PC-3 (cell line): Measurements from ENCODE around the gene DRD3. TPM values are rescaled to one million over a fixed set of nuclear protein-coding genes. Genes with fewer than 3 reads are reported as not detected.
A peak's percentile ranks its signal among the peaks of the same experiment; 100 is the strongest.

Experiments
- ATAC-seq: fragments of 200-7000 bp; cut with Tn5 transposase; 2 replicates; pipeline ENCODE4 v1.9.1; 2020; ENCODE audit warnings: mild to moderate bottlenecking, moderate library complexity
- BruUV-seq: library from RNA; stranded (reverse); fragments of 400-500 nt; replicated peaks from 2 replicates; lab custom pipeline; 2021; lab: Mats Ljungman, UMichigan
- CTCF ChIA-PET: fragments of 300-600 bp; sonication (Branson Sonifier 250); formaldehyde crosslinking; loops from one replicate; lab custom pipeline; 2022; ENCODE audit warnings: antibody characterized with exemption; lab: Charles Lee
- POLR2A ChIA-PET: fragments of 300-600 bp; sonication (Branson Sonifier 250); formaldehyde crosslinking; loops from one replicate; lab custom pipeline; 2022; ENCODE audit warnings: antibody characterized with exemption; ENCODE audit not compliant: unreplicated experiment; lab: Charles Lee
- DNase-seq: peaks from one replicate; pipeline ENCODE4 v3.0.0-alpha.2; 2015
- H2AFZ ChIP-seq: fragments of 300-600 bp; sonication (generic); 2 replicates; pipeline ENCODE4 v1.6.0; 2016; ENCODE audit warnings: antibody characterized with exemption, low read length
- H3F3A ChIP-seq: fragments of 300-600 bp; sonication (generic); one replicate; pipeline ENCODE4 v1.6.0; 2017; ENCODE audit warnings: antibody characterized with exemption, low read length, control low read depth, mild to moderate bottlenecking; ENCODE audit not compliant: unreplicated experiment
- H3K27ac ChIP-seq: fragments of 300-600 bp; sonication (generic); 2 replicates; pipeline ENCODE4 v1.5.1; 2016; ENCODE audit warnings: mild to moderate bottlenecking, low read length
- H3K27me3 ChIP-seq: fragments of 300-600 bp; sonication (generic); 2 replicates; pipeline ENCODE4 v1.6.1; 2016; ENCODE audit warnings: low read length, mixed read lengths
- H3K36me3 ChIP-seq: fragments of 300-600 bp; sonication (generic); 2 replicates; pipeline ENCODE4 v1.6.1; 2016; ENCODE audit warnings: low read depth, mixed run types, low read length, mixed read lengths
- H3K4me1 ChIP-seq: fragments of 300-600 bp; sonication (generic); 2 replicates; pipeline ENCODE4 v1.5.1; 2016; ENCODE audit warnings: low read length; ENCODE audit not compliant: insufficient read depth
- H3K4me2 ChIP-seq: fragments of 300-600 bp; sonication (generic); 2 replicates; pipeline ENCODE4 v1.6.0; 2016; ENCODE audit warnings: low read length
- H3K4me3 ChIP-seq: fragments of 300-600 bp; sonication (generic); 2 replicates; pipeline ENCODE4 v1.5.1; 2016; ENCODE audit warnings: mild to moderate bottlenecking, low read length, mixed read lengths
- H3K79me2 ChIP-seq: fragments of 300-600 bp; sonication (generic); 2 replicates; pipeline ENCODE4 v1.6.1; 2017; ENCODE audit warnings: low read length, mixed read lengths
- H3K9ac ChIP-seq: fragments of 300-600 bp; sonication (generic); 2 replicates; pipeline ENCODE4 v1.6.0; 2016; ENCODE audit warnings: mild to moderate bottlenecking, low read length
- H3K9me2 ChIP-seq: fragments of 300-600 bp; sonication (generic); replicated peaks from 2 replicates; pipeline ENCODE4 v1.6.1; 2016; ENCODE audit warnings: mixed run types, low read length, mixed read lengths
- H3K9me3 ChIP-seq: fragments of 300-600 bp; sonication (generic); 2 replicates; pipeline ENCODE4 v1.6.1; 2016; ENCODE audit warnings: low read length, mixed read lengths
- H4K20me1 ChIP-seq: fragments of 300-600 bp; sonication (generic); 2 replicates; pipeline ENCODE4 v1.6.1; 2016; ENCODE audit warnings: low read length, mixed read lengths
- EZH2 ChIP-seq: fragments of 300-600 bp; sonication (generic); IDR thresholded peaks from one replicate; pipeline ENCODE4 v1.6.1; 2017; ENCODE audit warnings: antibody characterized with exemption, mild to moderate bottlenecking, low read length; ENCODE audit not compliant: unreplicated experiment
- EZH2phosphoT487 ChIP-seq: fragments of 300-600 bp; sonication (generic); IDR thresholded peaks from 2 replicates; pipeline ENCODE4 v1.6.1; 2018; ENCODE audit warnings: mild to moderate bottlenecking, antibody characterized with exemption, low read length, borderline replicate concordance
- intact Hi-C: fragments of 100-400 bp; cut with micrococcal nuclease; formaldehyde crosslinking; loops from 2 replicates; pipeline ENCODE4 v1.9.0; 2023
- total RNA-seq: library from RNA; depleted of rRNA; stranded (reverse); fragments of >200 nt; gene quantifications from 2 replicates; pipeline ENCODE4 v1.2.3, GENCODE V29; 2014
- TF ChIP-seq, protein P1 (sequence below): fragments of 300-600 bp; sonication (generic); conservative IDR thresholded peaks from 2 replicates; pipeline ENCODE4 v1.5.1; 2017; ENCODE audit warnings: antibody characterized with exemption, low read depth, mild to moderate bottlenecking, low read length

The DRD3 gene
- total RNA-seq, 1 experiment from 2014 or later = not detected

DNA sequence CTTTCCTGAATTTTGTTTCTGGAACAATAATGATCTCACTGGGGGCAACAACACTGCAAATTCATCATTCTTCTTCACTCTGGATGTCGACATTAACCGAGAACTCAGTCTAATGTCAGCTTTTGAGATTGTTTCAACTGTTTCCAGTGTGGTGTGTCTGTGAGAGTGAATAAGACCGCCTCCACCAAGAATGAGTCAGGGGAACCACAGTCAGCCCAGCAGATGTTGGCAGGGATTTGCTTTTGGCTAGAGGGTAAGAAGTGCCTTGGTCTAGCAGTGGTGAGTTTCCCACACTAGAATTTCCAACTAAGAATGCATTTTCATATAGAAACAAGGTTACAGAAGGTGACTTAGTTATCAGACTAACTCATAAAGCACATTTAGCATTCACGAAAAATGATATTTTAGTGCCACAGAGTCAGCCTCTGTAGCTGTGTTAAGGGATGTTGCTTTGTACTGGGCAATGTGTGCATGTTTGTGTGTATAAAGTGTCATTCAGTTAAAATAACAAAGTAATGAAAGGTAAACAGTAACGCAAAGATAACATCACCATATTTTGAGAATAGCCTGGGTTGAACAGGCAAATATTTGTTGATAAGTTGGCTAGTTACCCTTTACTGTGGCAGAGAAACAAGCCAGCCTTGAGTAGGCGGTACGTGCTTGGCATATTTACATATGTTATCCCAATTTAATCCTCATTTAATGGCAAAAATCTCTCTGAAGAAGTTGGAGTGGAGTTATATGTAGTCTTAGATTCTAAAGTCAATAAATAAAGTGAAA, 33.8 kb downstream of the DRD3 start:
- Histone ChIP-seq H2AFZ (no peak overlapping the region), H3F3A (no peaks in the 10 kb centered on the region), H3K4me2 (no peak overlapping the region), H3K9me2 (no peaks in the 10 kb centered on the region), H3K79me2 (no peaks in the 10 kb centered on the region), H3K9me3 (no peaks in the 10 kb centered on the region), H3K36me3 (no peaks in the 10 kb centered on the region), H3K27ac (no peak overlapping the region), H3K4me3 (no peak overlapping the region), H3K4me1 (peaks cover 9% of the 10 kb centered on the region; the same call in 1 of the 2 replicates), H3K9ac (no peak overlapping the region), H4K20me1 (no peaks in the 10 kb centered on the region), H3K27me3 (no peaks in the 10 kb centered on the region)
- ChIA-PET POLR2A (no interaction called here), CTCF (no interaction called here)
- no TSS peak for BruUV-seq
- TF ChIP-seq EZH2 = no peak
- no peak for TF ChIP-seq EZH2phosphoT487
- TF ChIP-seq, protein P1, sequence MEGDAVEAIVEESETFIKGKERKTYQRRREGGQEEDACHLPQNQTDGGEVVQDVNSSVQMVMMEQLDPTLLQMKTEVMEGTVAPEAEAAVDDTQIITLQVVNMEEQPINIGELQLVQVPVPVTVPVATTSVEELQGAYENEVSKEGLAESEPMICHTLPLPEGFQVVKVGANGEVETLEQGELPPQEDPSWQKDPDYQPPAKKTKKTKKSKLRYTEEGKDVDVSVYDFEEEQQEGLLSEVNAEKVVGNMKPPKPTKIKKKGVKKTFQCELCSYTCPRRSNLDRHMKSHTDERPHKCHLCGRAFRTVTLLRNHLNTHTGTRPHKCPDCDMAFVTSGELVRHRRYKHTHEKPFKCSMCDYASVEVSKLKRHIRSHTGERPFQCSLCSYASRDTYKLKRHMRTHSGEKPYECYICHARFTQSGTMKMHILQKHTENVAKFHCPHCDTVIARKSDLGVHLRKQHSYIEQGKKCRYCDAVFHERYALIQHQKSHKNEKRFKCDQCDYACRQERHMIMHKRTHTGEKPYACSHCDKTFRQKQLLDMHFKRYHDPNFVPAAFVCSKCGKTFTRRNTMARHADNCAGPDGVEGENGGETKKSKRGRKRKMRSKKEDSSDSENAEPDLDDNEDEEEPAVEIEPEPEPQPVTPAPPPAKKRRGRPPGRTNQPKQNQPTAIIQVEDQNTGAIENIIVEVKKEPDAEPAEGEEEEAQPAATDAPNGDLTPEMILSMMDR = no peak
- intact Hi-C loops = no loop called here
- ATAC-seq = peak; percentile 96
- peak; percentile 66 for DNase-seq

DNA sequence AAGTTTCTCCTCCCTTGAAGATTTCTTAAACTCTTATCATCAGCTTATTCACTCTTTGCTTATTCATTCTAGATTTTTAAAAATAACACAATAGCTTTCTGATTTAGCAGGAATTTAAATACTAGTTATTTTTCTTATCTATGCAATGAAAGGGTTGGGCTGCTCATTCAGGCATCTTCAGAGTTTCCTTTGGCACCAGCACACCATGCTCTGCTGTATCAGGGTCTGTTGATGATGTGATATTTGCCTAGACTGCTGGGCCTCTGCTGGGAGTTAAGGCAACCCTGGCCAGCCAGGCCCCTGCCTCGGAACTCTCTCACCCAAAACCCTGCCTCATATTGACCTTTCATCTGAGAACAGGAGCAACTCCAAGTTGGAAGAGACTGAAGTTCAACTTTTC, 35.0 kb downstream of the DRD3 start:
- H3K27ac ChIP-seq = no peak overlapping the region
- H3K9ac ChIP-seq = no peak overlapping the region
- 0 out of 2 replicates have a peak, but pooled peaks cover 3% of the 10 kb centered on the region for H3K27me3 ChIP-seq
- intact Hi-C loops = no loop called here
- TF ChIP-seq EZH2phosphoT487 (no peak), EZH2 (no peak)
- TF ChIP-seq, protein P1 = no peak
- H2AFZ ChIP-seq = no peak overlapping the region
- no peaks in the 10 kb centered on the region for H3F3A ChIP-seq
- no peaks in the 10 kb centered on the region for H3K9me3 ChIP-seq
- ATAC-seq = no peak
- no peak for DNase-seq
- no peaks in the 10 kb centered on the region for H3K36me3 ChIP-seq
- H3K4me2 ChIP-seq = no peak overlapping the region
- H3K4me1 ChIP-seq = peaks cover 9% of the 10 kb centered on the region; the same call in 1 of the 2 replicates
- BruUV-seq = no TSS peak
- POLR2A ChIA-PET = interaction anchor here (0.8 kb wide), 1 partner anchor 211 kb away, joined by 3 read pairs; no protein-coding TSS in a partner anchor
- CTCF ChIA-PET = interaction anchor here (0.6 kb wide), 1 partner anchor 25 kb away, joined by 3 read pairs; no protein-coding TSS in a partner anchor
- no peaks in the 10 kb centered on the region for H3K79me2 ChIP-seq
- H3K4me3 ChIP-seq = no peak overlapping the region
- no peaks in the 10 kb centered on the region for H4K20me1 ChIP-seq
- H3K9me2 ChIP-seq = no peaks in the 10 kb centered on the region

DNA sequence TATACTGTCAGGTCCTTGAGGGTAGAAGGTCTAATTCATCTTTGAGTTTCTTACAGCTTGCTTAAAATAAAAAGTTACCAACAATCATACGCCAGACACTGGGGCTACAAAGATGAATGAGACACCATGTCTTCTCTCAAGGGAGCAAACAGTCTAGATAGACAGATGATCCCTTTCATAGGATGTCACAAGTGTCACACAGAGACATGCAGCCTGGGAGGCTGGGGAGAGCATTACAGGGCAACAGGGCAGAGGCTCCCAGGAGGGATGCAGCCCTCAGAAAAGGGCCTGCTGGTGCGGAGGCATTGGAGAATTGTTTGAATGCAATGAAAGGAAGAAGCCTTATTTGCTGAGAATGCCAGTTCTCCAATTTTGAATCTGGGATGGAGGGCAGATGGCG, 39.0 kb downstream of the DRD3 start:
- Histone ChIP-seq H3K9ac (no peak overlapping the region), H3K27ac (no peak overlapping the region), H3K4me2 (no peak overlapping the region), H3K4me1 (peaks cover 2% of the 10 kb centered on the region; the same call in 1 of the 2 replicates), H4K20me1 (no peaks in the 10 kb centered on the region), H3K4me3 (no peak overlapping the region), H3K9me3 (no peaks in the 10 kb centered on the region), H3K9me2 (no peaks in the 10 kb centered on the region), H3K79me2 (no peaks in the 10 kb centered on the region), H3K27me3 (0 out of 2 replicates have a peak, but pooled peaks cover 3% of the 10 kb centered on the region), H3F3A (no peaks in the 10 kb centered on the region), H2AFZ (no peak overlapping the region), H3K36me3 (no peaks in the 10 kb centered on the region)
- ATAC-seq (no peak), DNase-seq (no peak)
- ChIA-PET POLR2A (no interaction called here), CTCF (no interaction called here)
- no TSS peak for BruUV-seq
- intact Hi-C loops = no loop called here
- TF ChIP-seq, protein P1 = no peak
- no peak for TF ChIP-seq EZH2
- no peak for TF ChIP-seq EZH2phosphoT487
